H1 (cell line): ENCODE data around the gene PDE8B.

Experiments
- POLR2A ChIP-seq, 2 experiments: IDR thresholded peaks; 1 replicate in 1 of 2; 2 replicates in 1 of 2; pipeline ENCODE4 v1.6.1; 2011; ENCODE audit warnings: low read depth in 2 of 2, low read length in 2 of 2, mild to moderate bottlenecking in 2 of 2; ENCODE audit errors: control extremely low read depth in 1 of 2
- TF ChIP-seq, protein P1 (sequence below), 3 experiments: IDR thresholded peaks; 1 replicate in 2 of 3; 2 replicates in 1 of 3; pipeline versions ENCODE4 v1.5.1 to v1.6.1; 2011; ENCODE audit warnings: low read length in 3 of 3, mild to moderate bottlenecking in 3 of 3, inconsistent platforms in 2 of 3, low read depth in 1 of 3, moderate library complexity in 1 of 3; ENCODE audit not compliant: insufficient read depth in 1 of 3; ENCODE audit errors: control extremely low read depth in 1 of 3

DNA sequence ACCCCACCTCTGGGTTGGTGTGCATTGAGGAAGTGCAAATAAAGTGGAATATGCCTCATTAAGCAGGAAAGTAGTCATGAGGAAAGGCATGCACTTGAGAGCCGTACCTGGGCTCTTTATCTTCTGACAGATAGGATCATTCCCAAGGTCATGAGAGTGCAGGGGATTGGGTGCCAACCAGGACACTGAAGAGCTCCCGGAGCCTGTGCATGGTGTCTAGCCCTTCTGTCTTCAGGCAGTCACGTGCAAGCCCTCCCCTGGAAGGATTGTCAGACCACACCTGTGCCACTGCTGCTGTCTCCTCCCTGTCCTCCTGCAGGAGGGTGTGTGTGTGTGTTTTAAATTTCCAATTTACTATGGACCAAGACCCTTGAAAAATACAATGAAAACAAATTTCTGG, 69.6 kb downstream of the PDE8B start:
- TF ChIP-seq, protein P1, sequence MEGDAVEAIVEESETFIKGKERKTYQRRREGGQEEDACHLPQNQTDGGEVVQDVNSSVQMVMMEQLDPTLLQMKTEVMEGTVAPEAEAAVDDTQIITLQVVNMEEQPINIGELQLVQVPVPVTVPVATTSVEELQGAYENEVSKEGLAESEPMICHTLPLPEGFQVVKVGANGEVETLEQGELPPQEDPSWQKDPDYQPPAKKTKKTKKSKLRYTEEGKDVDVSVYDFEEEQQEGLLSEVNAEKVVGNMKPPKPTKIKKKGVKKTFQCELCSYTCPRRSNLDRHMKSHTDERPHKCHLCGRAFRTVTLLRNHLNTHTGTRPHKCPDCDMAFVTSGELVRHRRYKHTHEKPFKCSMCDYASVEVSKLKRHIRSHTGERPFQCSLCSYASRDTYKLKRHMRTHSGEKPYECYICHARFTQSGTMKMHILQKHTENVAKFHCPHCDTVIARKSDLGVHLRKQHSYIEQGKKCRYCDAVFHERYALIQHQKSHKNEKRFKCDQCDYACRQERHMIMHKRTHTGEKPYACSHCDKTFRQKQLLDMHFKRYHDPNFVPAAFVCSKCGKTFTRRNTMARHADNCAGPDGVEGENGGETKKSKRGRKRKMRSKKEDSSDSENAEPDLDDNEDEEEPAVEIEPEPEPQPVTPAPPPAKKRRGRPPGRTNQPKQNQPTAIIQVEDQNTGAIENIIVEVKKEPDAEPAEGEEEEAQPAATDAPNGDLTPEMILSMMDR (IDR thresholded peaks at IDR 0.05; ENCODE audit: control extremely low read depth in 1 of 3, insufficient read depth in 1 of 3, low read depth in 1 of 3, low read length in 3 of 3) = no peak
- TF ChIP-seq POLR2A (IDR thresholded peaks at IDR 0.05; ENCODE audit: control extremely low read depth in 1 of 2, low read depth in 2 of 2, low read length in 2 of 2) = no peak
